ENCODE results near the gene ZNF524. TPM values are rescaled to one million over a fixed set of nuclear protein-coding genes. Genes with fewer than 3 reads are reported as not detected.
A peak's percentile ranks its signal among the peaks of the same experiment; 100 is the strongest.

ZNF524 gene
- polyA plus RNA-seq, 1 donor, result 18.9 TPM

DNA sequence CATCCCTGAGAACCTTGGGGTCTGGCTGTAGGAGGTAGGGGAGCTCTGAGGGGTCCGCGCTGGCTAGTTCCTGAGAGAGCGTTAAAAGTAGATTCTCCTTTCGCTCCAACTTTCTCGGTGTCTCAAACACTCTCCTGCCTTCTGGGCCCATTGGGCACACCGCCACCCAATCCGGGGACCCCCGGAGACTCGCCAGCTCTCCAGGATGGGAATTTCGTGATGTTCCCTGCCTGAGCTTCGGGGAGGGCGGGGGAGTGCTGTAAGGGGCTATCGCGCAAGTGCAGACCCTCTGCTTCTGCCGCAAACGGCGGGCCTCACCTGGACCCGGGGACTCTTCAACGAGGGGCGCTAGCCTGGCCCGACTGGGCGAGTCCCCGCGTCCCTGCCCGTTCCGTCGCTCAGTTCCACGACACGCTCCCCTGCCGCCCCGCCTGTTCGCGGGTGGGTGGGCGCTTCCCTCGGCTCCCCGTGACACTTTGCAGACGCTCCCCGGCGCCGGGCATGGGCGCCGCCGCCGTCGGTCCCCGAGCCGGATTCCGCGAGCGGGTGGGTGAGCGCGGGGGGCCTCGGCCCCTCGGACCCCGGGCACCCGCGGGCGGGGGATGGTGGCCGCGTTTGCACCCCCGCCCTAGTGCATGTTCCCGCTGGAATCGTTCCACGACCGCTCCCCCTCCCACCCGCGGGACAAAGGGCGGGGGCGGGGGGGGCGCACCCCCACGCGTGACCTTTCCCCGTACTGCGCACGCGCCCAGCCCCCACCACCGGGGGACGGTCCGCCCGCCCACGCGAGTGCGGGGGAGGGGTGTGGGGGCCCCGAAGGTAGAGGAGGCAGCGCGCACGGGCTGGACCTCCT, 47.9 kb downstream of the ZNF524 start, which contains the start of gene CCDC106:
TSS of gene CCDC106 (plus strand) at position 481 of the 853 bp plus-strand sequence. CDS start 835 bp downstream, outside the sequence.
- H3K36me3 ChIP-seq (ENCODE audit: control insufficient read depth, insufficient read depth, low read length), result peaks cover 22% of the 10 kb centered on the region
- H3K27ac ChIP-seq (ENCODE audit: low read length), result peak within 1 kb of the TSS; percentile 30
- no peaks in the 10 kb centered on the region for H3K9me3 ChIP-seq (ENCODE audit: control insufficient read depth, low read depth, low read length)
- peak; percentile 58 to 89 for DNase-seq
- WGBS (ENCODE audit: insufficient coverage, low lambda C conversion rate), result no CpG with 5 or more reads among the region's 87 CpGs
- no peaks in the 10 kb centered on the region for H3K27me3 ChIP-seq (ENCODE audit: control insufficient read depth, insufficient read depth, low read length)
- H3K4me3 ChIP-seq (ENCODE audit: low read length), result peak within 1 kb of the TSS; percentile 78
- peaks cover 11% of the 10 kb centered on the region for H3K4me1 ChIP-seq (ENCODE audit: control insufficient read depth, insufficient read depth, low read length)

DNA sequence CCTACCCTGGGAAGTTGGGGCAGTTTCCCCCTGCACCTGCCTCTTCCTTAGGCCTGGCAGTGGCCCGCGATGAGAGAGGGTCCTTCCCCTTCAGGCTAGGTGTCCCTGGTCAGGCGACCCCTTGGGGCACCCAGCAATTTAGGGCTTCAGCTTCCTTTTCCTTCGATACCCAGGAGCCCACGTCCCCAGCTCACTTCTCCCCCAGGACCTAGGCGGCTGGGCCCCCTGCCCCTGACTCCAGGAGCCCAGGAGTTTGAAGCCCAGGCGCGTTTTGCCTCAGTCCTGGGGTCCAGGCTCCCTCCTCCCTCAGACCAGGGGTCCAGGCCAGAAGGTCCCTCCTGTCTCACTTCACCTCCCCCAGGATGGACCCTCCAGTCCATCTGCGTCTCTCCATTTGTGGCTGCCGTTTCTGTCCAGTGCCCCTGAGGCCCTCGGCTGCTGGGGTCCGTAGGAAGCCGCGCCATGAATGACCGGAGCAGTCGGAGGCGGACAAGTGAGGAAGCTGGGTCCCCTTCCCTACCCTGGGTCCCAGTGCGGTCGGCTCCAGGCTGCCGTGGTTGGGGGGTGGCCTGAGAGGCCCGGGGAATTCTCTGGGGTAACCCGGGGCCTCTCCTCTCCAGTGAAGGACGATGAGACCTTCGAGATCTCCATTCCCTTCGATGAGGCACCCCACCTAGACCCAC, 48.6 kb downstream of the ZNF524 start:
- H3K4me1 ChIP-seq (ENCODE audit: control insufficient read depth, insufficient read depth, low read length), result peaks cover 8% of the 10 kb centered on the region
- WGBS (ENCODE audit: insufficient coverage, low lambda C conversion rate), result no CpG with 5 or more reads among the region's 25 CpGs

DNA sequence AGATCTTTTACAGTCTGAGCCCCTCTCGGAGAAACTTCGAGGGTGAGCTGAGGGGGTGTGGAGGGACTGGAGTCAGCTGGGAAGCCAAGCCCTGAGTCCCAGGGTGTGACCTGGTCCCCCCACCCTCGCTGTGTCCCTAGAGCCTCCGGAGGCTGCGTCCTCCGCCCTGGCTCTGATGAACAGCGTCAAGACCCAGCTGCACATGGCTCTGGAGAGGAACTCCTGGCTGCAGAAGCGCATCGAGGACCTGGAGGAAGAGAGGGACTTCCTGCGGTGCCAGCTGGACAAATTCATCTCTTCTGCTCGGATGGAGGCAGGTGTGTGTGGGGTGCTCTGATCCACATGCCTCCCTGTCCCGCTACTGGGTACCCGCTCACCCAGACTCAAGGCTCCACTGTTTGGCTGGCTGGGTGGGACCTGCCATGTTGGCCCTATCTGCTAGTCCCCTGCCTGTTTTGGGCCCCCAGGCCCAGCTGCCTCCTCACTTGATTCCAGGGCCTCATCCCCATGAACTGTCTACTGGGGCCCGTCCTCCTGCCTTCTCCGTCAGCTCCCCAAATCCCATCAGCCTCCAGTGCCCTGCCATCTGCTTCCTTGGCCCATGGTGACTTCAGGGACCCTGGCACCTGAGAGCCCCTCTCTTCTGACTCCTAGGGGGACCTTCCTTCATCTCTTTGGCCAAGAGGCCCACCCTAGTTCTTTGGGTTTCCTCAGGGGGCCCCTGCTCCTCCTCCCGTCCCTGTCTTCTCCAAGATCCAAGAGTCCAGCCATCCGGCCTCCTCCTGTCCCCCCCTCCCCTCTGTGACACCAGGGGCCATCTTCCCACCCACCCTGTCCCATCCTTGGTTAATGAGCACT, 49.4 kb downstream of the ZNF524 start:
- Histone ChIP-seq H3K4me3 (ENCODE audit: low read length) (peak overlapping the region; percentile 78), H3K36me3 (ENCODE audit: control insufficient read depth, insufficient read depth, low read length) (peaks cover 21% of the 10 kb centered on the region), H3K27me3 (ENCODE audit: control insufficient read depth, insufficient read depth, low read length) (no peaks in the 10 kb centered on the region), H3K4me1 (ENCODE audit: control insufficient read depth, insufficient read depth, low read length) (peaks cover 7% of the 10 kb centered on the region), H3K9me3 (ENCODE audit: control insufficient read depth, low read depth, low read length) (no peaks in the 10 kb centered on the region), H3K27ac (ENCODE audit: low read length) (no peak overlapping the region)
- DNase-seq, result no peak
- no CpG with 5 or more reads among the region's 17 CpGs for WGBS (ENCODE audit: insufficient coverage, low lambda C conversion rate)

More for the DNA sequence above, 48.6 kb downstream of the ZNF524 start:
- Histone ChIP-seq H3K36me3 (ENCODE audit: control insufficient read depth, insufficient read depth, low read length) (peaks cover 22% of the 10 kb centered on the region), H3K4me3 (ENCODE audit: low read length) (peak overlapping the region; percentile 78), H3K9me3 (ENCODE audit: control insufficient read depth, low read depth, low read length) (no peaks in the 10 kb centered on the region), H3K27ac (ENCODE audit: low read length) (no peak overlapping the region), H3K27me3 (ENCODE audit: control insufficient read depth, insufficient read depth, low read length) (no peaks in the 10 kb centered on the region)
- DNase-seq, result no peak

DNA sequence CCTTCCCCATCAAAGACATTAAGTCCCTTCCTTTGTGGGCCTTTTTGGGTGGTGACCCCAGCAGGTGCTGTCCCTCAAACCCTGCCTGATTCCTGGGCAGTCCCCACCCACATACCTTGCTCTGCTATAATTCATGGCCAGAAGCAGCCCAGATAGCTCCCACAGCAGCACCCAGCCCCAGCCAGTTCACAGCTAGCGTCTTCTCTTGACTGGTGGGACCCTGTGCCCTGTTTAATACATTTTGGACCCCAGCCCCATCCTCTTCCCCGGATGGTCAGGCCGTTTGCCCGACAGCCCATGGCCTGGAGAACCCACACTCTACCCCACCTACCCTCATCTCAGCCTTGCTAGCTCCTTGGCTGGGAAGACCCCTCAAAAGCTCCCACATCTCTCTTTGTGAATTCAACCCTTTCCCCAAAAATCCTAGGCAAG, 50.1 kb downstream of the ZNF524 start:
- no peak overlapping the region for H3K4me3 ChIP-seq (ENCODE audit: low read length)

DNA sequence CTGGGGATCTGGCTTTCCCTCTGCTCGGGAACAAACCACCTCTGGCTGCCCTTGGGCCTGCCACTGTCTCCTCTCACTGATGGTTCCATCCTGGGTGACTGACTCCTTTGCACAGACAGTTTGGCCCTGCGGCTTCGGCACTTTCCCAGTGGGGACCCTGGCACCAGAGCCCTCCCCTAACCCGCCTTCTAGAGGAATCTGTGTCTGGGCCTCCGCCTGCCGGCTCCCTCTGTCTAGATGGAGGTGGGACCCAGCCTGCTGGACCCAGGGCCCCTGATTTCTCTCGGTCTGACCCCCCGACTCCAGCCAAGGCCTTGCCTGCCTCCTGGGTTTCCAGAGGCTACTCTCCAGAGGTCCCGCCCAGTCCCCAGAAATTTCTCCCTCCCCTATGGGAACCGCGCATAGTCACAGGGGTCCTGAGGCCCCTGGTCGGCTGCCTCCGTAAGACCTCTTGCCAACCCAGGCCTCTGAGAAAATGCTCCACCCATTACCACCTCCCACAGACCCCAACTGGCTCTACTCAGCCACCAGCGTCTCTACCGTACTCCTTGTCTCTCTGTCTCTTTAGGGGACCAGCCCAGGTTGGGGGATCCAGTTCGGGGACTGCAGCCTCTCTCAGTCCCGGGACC, 50.6 kb downstream of the ZNF524 start:
- peaks cover 10% of the 10 kb centered on the region for H3K36me3 ChIP-seq (ENCODE audit: control insufficient read depth, insufficient read depth, low read length)
- no peak overlapping the region for H3K27ac ChIP-seq (ENCODE audit: low read length)
- H3K9me3 ChIP-seq (ENCODE audit: control insufficient read depth, low read depth, low read length), result peaks cover 2% of the 10 kb centered on the region
- no peaks in the 10 kb centered on the region for H3K27me3 ChIP-seq (ENCODE audit: control insufficient read depth, insufficient read depth, low read length)
- WGBS (ENCODE audit: insufficient coverage, low lambda C conversion rate), result no CpG with 5 or more reads among the region's 17 CpGs
- H3K4me1 ChIP-seq (ENCODE audit: control insufficient read depth, insufficient read depth, low read length), result peaks cover 4% of the 10 kb centered on the region
- no peak for DNase-seq
- no peak overlapping the region for H3K4me3 ChIP-seq (ENCODE audit: low read length)

More for the DNA sequence above, 50.1 kb downstream of the ZNF524 start:
- H3K4me1 ChIP-seq (ENCODE audit: control insufficient read depth, insufficient read depth, low read length), result peaks cover 4% of the 10 kb centered on the region
- H3K27me3 ChIP-seq (ENCODE audit: control insufficient read depth, insufficient read depth, low read length), result no peaks in the 10 kb centered on the region
- no peak for DNase-seq
- WGBS (ENCODE audit: insufficient coverage, low lambda C conversion rate), result no CpG with 5 or more reads among the region's 4 CpGs
- H3K9me3 ChIP-seq (ENCODE audit: control insufficient read depth, low read depth, low read length), result peaks cover 2% of the 10 kb centered on the region
- peaks cover 14% of the 10 kb centered on the region for H3K36me3 ChIP-seq (ENCODE audit: control insufficient read depth, insufficient read depth, low read length)
- no peak overlapping the region for H3K27ac ChIP-seq (ENCODE audit: low read length)

DNA sequence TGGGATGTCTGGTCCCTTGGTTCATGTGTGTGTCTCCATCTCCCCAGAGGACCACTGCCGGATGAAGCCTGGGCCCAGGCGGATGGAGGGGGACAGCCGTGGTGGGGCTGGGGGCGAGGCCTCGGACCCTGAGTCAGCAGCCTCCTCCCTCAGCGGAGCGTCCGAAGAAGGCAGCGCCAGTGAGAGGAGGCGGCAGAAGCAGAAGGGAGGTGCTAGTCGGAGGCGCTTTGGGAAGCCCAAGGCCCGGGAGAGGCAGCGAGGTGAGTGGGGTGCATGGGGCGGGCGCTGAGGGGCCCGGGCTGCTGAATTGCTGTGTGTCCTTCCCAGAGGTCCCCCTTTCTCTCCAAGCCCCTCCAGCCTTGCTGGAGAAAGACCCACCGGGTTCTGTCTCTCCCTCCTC, 51.1 kb downstream of the ZNF524 start:
- no peak for DNase-seq
- peaks cover 4% of the 10 kb centered on the region for H3K4me1 ChIP-seq (ENCODE audit: control insufficient read depth, insufficient read depth, low read length)

DNA sequence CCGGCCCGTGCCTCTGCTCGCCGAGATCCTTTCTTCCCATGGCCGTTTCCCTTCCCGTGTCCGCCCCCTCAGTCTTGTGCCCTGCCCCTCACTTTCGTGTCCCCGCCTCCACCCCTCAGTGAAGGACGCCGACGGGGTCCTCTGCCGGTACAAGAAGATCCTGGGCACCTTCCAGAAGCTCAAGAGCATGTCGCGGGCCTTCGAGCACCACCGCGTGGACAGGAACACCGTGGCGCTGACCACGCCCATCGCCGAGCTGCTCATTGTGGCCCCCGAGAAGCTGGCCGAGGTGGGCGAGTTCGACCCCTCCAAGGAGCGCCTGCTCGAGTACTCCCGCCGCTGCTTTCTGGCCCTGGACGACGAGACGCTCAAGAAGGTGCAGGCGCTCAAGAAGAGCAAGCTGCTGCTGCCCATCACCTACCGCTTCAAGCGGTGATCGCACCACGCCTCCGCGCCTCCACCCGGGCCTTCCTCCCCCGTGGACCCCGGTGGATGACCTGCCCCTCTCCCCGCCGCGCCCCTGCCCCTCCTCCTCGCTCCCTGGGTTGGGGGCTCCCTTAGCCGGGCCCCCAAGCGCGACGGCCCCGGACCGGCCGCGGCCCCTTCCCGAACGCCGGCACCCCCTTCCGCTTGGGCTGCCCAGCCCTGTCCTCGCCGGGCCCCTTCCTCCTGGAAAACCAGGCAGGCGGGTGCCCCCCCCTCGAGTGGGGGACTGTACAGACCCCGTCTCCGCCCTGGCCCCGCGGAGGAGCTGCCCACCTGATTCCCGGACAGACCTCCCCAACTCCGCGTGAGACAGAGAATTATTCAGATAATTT, 52.4 kb downstream of the ZNF524 start:
- H3K36me3 ChIP-seq (ENCODE audit: control insufficient read depth, insufficient read depth, low read length), result peaks cover 10% of the 10 kb centered on the region
- H3K27ac ChIP-seq (ENCODE audit: low read length), result no peak overlapping the region
- DNase-seq, result no peak
- peaks cover 17% of the 10 kb centered on the region for H3K4me1 ChIP-seq (ENCODE audit: control insufficient read depth, insufficient read depth, low read length)
- no peaks in the 10 kb centered on the region for H3K27me3 ChIP-seq (ENCODE audit: control insufficient read depth, insufficient read depth, low read length)
- H3K9me3 ChIP-seq (ENCODE audit: control insufficient read depth, low read depth, low read length), result peaks cover 2% of the 10 kb centered on the region
- H3K4me3 ChIP-seq (ENCODE audit: low read length), result no peak overlapping the region
- 70% methylated on average over 7 of the region's 71 CpGs for WGBS (ENCODE audit: insufficient coverage, low lambda C conversion rate)

More for the DNA sequence above, 51.1 kb downstream of the ZNF524 start:
- Histone ChIP-seq H3K27ac (ENCODE audit: low read length) (no peak overlapping the region), H3K4me3 (ENCODE audit: low read length) (no peak overlapping the region), H3K9me3 (ENCODE audit: control insufficient read depth, low read depth, low read length) (peaks cover 2% of the 10 kb centered on the region), H3K36me3 (ENCODE audit: control insufficient read depth, insufficient read depth, low read length) (peaks cover 10% of the 10 kb centered on the region), H3K27me3 (ENCODE audit: control insufficient read depth, insufficient read depth, low read length) (no peaks in the 10 kb centered on the region)
- WGBS (ENCODE audit: insufficient coverage, low lambda C conversion rate), result no CpG with 5 or more reads among the region's 18 CpGs
